Naive thymus-derived CD4-positive, alpha-beta T cell (primary cell): Measurements from ENCODE around the gene ITPR1. TPM values are rescaled to one million over a fixed set of nuclear protein-coding genes. Genes with fewer than 3 reads are reported as not detected.

ENCODE experiments used
- ATAC-seq: fragments of 150-1000 bp; cut with Tn5 transposase; 2 replicates; pipeline ENCODE4 v1.10.0; 2021; ENCODE audit warnings: mild to moderate bottlenecking, moderate library complexity
- CTCF ChIA-PET: fragments of 350-600 bp; sonication (Branson Sonifier 250); formaldehyde crosslinking; loops from one replicate; lab custom pipeline; 2021; ENCODE audit warnings: antibody characterized with exemption; lab: Charles Lee
- POLR2A ChIA-PET: fragments of 350-600 bp; sonication (Branson Sonifier 250); formaldehyde crosslinking; loops from one replicate; lab custom pipeline; 2021; ENCODE audit warnings: antibody characterized with exemption, inconsistent platforms; lab: Charles Lee
- DNase-seq, 9 donors: peaks; one replicate each; pipeline versions ENCODE4 v3.0.0 to v3.0.0-alpha.2; 2020 to 2022; ENCODE audit warnings: mixed read lengths in 1 of 9
- H3K27ac ChIP-seq: one replicate; pipeline ENCODE4 v1.7.0; 2013; ENCODE audit warnings: mild to moderate bottlenecking, low read depth, low read length, moderate library complexity
- H3K27me3 ChIP-seq, 2 donors: one replicate each; pipeline ENCODE4 v1.7.0; 2013; ENCODE audit warnings: low read length in 2 of 2, mild to moderate bottlenecking in 2 of 2, moderate library complexity in 2 of 2; ENCODE audit not compliant: control insufficient read depth in 2 of 2, insufficient read depth in 2 of 2
- H3K36me3 ChIP-seq, 3 experiments: 1 replicate in 2 of 3; 2 replicates in 1 of 3; pipeline ENCODE4 v1.7.0; 2013; ENCODE audit warnings: low read length in 3 of 3, mild to moderate bottlenecking in 3 of 3, moderate library complexity in 1 of 3; ENCODE audit not compliant: insufficient read depth in 3 of 3, control insufficient read depth in 2 of 3
- H3K4me1 ChIP-seq, 2 donors: one replicate each; pipeline ENCODE4 v1.7.0; 2013; ENCODE audit warnings: low read length in 2 of 2, mild to moderate bottlenecking in 2 of 2, moderate library complexity in 1 of 2; ENCODE audit not compliant: control insufficient read depth in 2 of 2, insufficient read depth in 2 of 2
- H3K4me3 ChIP-seq: 2 replicates; pipeline ENCODE4 v1.7.0; 2013; ENCODE audit warnings: mild to moderate bottlenecking, low read length
- H3K9me3 ChIP-seq, 3 experiments: 1 replicate in 2 of 3; 2 replicates in 1 of 3; pipeline ENCODE4 v1.7.0; 2013; ENCODE audit warnings: low read length in 3 of 3; ENCODE audit not compliant: control insufficient read depth in 2 of 3
- H3K27ac Mint-ChIP-seq, 9 donors: one replicate each; pipeline ENCODE4 v1.8.0; 2020 to 2022; ENCODE audit warnings: mixed read lengths in 9 of 9, mild to moderate bottlenecking in 8 of 9, moderate library complexity in 5 of 9, inconsistent platforms in 2 of 9
- H3K27me3 Mint-ChIP-seq, 5 donors: one replicate each; pipeline ENCODE4 v1.8.0; 2021 to 2022; ENCODE audit warnings: mixed read lengths in 5 of 5, mild to moderate bottlenecking in 1 of 5
- H3K36me3 Mint-ChIP-seq, 5 donors: one replicate each; pipeline ENCODE4 v1.8.0; 2020 to 2022; ENCODE audit warnings: mixed read lengths in 5 of 5, mild to moderate bottlenecking in 3 of 5, inconsistent platforms in 1 of 5
- H3K4me1 Mint-ChIP-seq, 7 donors: one replicate each; pipeline ENCODE4 v1.8.0; 2020 to 2022; ENCODE audit warnings: mixed read lengths in 7 of 7, mild to moderate bottlenecking in 3 of 7, inconsistent platforms in 1 of 7
- H3K4me3 Mint-ChIP-seq, 10 donors: one replicate each; pipeline ENCODE4 v1.8.0; 2020 to 2022; ENCODE audit warnings: mild to moderate bottlenecking in 10 of 10, mixed read lengths in 10 of 10, moderate library complexity in 6 of 10, inconsistent platforms in 2 of 10
- H3K9me3 Mint-ChIP-seq, 11 donors: one replicate each; pipeline ENCODE4 v1.8.0; 2020 to 2022; ENCODE audit warnings: mixed read lengths in 11 of 11, mild to moderate bottlenecking in 4 of 11, inconsistent platforms in 1 of 11, moderate library complexity in 1 of 11
- intact Hi-C, 2 donors: fragments of 100-400 bp; cut with micrococcal nuclease; formaldehyde crosslinking; loops; one replicate each; pipeline ENCODE4 v1.15.1; 2023
- polyA plus RNA-seq, 2 donors: library from polyadenylated mRNA; unstranded; fragments of 300-500 nt; fragmentation: Illumina TruSeq; gene quantifications; one replicate each; pipeline ENCODE4 v1.2.3, GENCODE V29; 2021
- total RNA-seq, 6 experiments: library from RNA in 5 of 6; stranded (reverse) in 5 of 6; gene quantifications; 1 replicate in 5 of 6; 2 replicates in 1 of 6; pipeline ENCODE4 v1.2.3 and lab custom pipeline; 2021 to 2026

Gene ITPR1
- total and polyA plus RNA-seq, 7 experiments from 2014 or later = 15.1 to 118 (median 83.8) TPM

GRCh38 chr3:4509983-4510755 lies 17.0 kb downstream of the ITPR1 start:
- Mint-ChIP-seq H3K27me3 (no peaks in the 10 kb centered on the region), H3K27ac (peak overlapping the region in 5 of 9 donors; percentile 2 to 51 (median 23)), H3K36me3 (peaks cover 0 to 20% (median 9%) of the 10 kb centered on the region in 5 donors), H3K9me3 (no peaks in the 10 kb centered on the region), H3K4me1 (peaks cover 30 to 77% (median 58%) of the 10 kb centered on the region in 7 donors), H3K4me3 (no peak overlapping the region)
- H3K4me1 ChIP-seq = peaks cover 5 to 9% of the 10 kb centered on the region in 2 donors
- H3K36me3 ChIP-seq = no peaks in the 10 kb centered on the region
- no peak overlapping the region for H3K27ac ChIP-seq
- H3K9me3 ChIP-seq = no peaks in the 10 kb centered on the region
- H3K4me3 ChIP-seq = no peak overlapping the region
- H3K27me3 ChIP-seq = no peaks in the 10 kb centered on the region
- ATAC-seq (no peak), DNase-seq (no peak)
- CTCF ChIA-PET = interaction anchor here (1.7 to 2.0 kb wide), 2 partner anchors 9 to 17 kb away, joined by 6 to 8 read pairs; partner anchors contain the start of gene ITPR1
- intact Hi-C loops = no loop called here
- POLR2A ChIA-PET = interaction anchor here (0.9 to 1.9 kb wide), 5 partner anchors 8 to 43 kb away, joined by 3 to 6 read pairs (median 3); partner anchors contain the start of genes ITPR1 and SUMF1

GRCh38 chr3:4511491-4512262 lies 18.5 kb downstream of the ITPR1 start:
- intact Hi-C loops = no loop called here
- Mint-ChIP-seq H3K27ac (peak overlapping the region in 7 of 9 donors; percentile 11 to 69 (median 56)), H3K36me3 (peaks cover 0 to 17% (median 9%) of the 10 kb centered on the region in 5 donors), H3K4me1 (peaks cover 15 to 73% (median 54%) of the 10 kb centered on the region in 7 donors), H3K27me3 (no peaks in the 10 kb centered on the region), H3K9me3 (no peaks in the 10 kb centered on the region), H3K4me3 (no peak overlapping the region)
- no peaks in the 10 kb centered on the region for H3K36me3 ChIP-seq
- DNase-seq = no peak
- no peaks in the 10 kb centered on the region for H3K27me3 ChIP-seq
- no peak overlapping the region for H3K4me3 ChIP-seq
- ATAC-seq = no peak
- H3K27ac ChIP-seq = no peak overlapping the region
- H3K4me1 ChIP-seq = no peaks in the 10 kb centered on the region
- H3K9me3 ChIP-seq = no peaks in the 10 kb centered on the region
- ChIA-PET CTCF (no interaction called here), POLR2A (interaction anchor here (0.6 to 1.7 kb wide), 2 partner anchors 18 to 1215 kb away, joined by 3 to 6 read pairs; partner anchors contain the start of gene ITPR1)

- H3K4me1 Mint-ChIP-seq = peaks cover 16 to 74% (median 56%) of the 10 kb centered on the region in 7 donors
- H3K27ac Mint-ChIP-seq = peak overlapping the region in 6 of 9 donors; percentile 32 to 69 (median 52)
- H3K9me3 Mint-ChIP-seq = no peaks in the 10 kb centered on the region
- CTCF ChIA-PET = interaction anchor here (0.8 kb wide), 1 partner anchor 9 kb away, joined by 3 read pairs; no protein-coding TSS in a partner anchor
- intact Hi-C loops = no loop called here
- ATAC-seq = peak; percentile 36
- POLR2A ChIA-PET = interaction anchor here (0.7 to 1.2 kb wide), 3 partner anchors 13 to 20 kb away, joined by 3 to 4 read pairs (median 3); partner anchors contain the start of gene ITPR1
- no peaks in the 10 kb centered on the region for H3K27me3 Mint-ChIP-seq
- no peak overlapping the region for H3K4me3 ChIP-seq
- H3K27ac ChIP-seq = no peak overlapping the region
- no peaks in the 10 kb centered on the region for H3K36me3 ChIP-seq
- H3K4me3 Mint-ChIP-seq = peak overlapping the region in 1 of 10 donors; percentile 2
- peaks cover 0 to 11% of the 10 kb centered on the region in 2 donors for H3K4me1 ChIP-seq
- no peaks in the 10 kb centered on the region for H3K9me3 ChIP-seq
- DNase-seq = no peak
- H3K27me3 ChIP-seq = no peaks in the 10 kb centered on the region
- H3K36me3 Mint-ChIP-seq = peaks cover 0 to 21% (median 9%) of the 10 kb centered on the region in 5 donors
Measured at GRCh38 chr3:4512895-4513616, 19.9 kb downstream of the ITPR1 start.

- H3K27ac ChIP-seq = no peak overlapping the region
- H3K4me3 ChIP-seq = no peak overlapping the region
- Mint-ChIP-seq H3K4me3 (no peak overlapping the region), H3K27ac (peak overlapping the region in 1 of 9 donors; percentile 15), H3K9me3 (no peaks in the 10 kb centered on the region), H3K27me3 (no peaks in the 10 kb centered on the region), H3K4me1 (peaks cover 23 to 76% (median 59%) of the 10 kb centered on the region in 7 donors), H3K36me3 (peaks cover 0 to 16% (median 6%) of the 10 kb centered on the region in 5 donors)
- POLR2A ChIA-PET = interaction anchor here (3.1 kb wide), 1 partner anchor 20 kb away, joined by 23 read pairs; the partner anchor contains the start of gene ITPR1
- H3K36me3 ChIP-seq = no peaks in the 10 kb centered on the region
- H3K9me3 ChIP-seq = no peaks in the 10 kb centered on the region
- ATAC-seq (no peak), DNase-seq (no peak)
- H3K4me1 ChIP-seq = peaks cover 8 to 20% of the 10 kb centered on the region in 2 donors
- CTCF ChIA-PET = interaction anchor here (1.1 kb wide), 1 partner anchor 119 kb away, joined by 3 read pairs; no protein-coding TSS in a partner anchor
- intact Hi-C loops = no loop called here
- no peaks in the 10 kb centered on the region for H3K27me3 ChIP-seq
Measured at GRCh38 chr3:4514321-4514720, 21.2 kb downstream of the ITPR1 start.

- Mint-ChIP-seq H3K27me3 (no peaks in the 10 kb centered on the region), H3K9me3 (no peaks in the 10 kb centered on the region), H3K36me3 (peaks cover 0 to 12% (median 4%) of the 10 kb centered on the region in 5 donors), H3K4me1 (peaks cover 29 to 78% (median 59%) of the 10 kb centered on the region in 7 donors), H3K27ac (peak overlapping the region in 6 of 9 donors; percentile 24 to 95 (median 50)), H3K4me3 (no peak overlapping the region)
- intact Hi-C loops = loop anchor here (5.0 kb wide), 3 partner anchors 57 to 542 kb away; no protein-coding TSS in a partner anchor
- H3K27ac ChIP-seq = no peak overlapping the region
- no peaks in the 10 kb centered on the region for H3K9me3 ChIP-seq
- no peaks in the 10 kb centered on the region for H3K27me3 ChIP-seq
- H3K4me1 ChIP-seq = peaks cover 14 to 24% of the 10 kb centered on the region in 2 donors
- no peaks in the 10 kb centered on the region for H3K36me3 ChIP-seq
- DNase-seq (no peak), ATAC-seq (no peak)
- CTCF ChIA-PET = no interaction called here
- POLR2A ChIA-PET = interaction anchor here (3.1 kb wide), 1 partner anchor 21 kb away, joined by 23 read pairs; the partner anchor contains the start of gene ITPR1
- no peak overlapping the region for H3K4me3 ChIP-seq
Measured at GRCh38 chr3:4514916-4515315, 21.8 kb downstream of the ITPR1 start.
